DOHH2 (cell line): Measurements from ENCODE around the gene TBKBP1.

Source experiments
- H3F3A ChIP-seq: fragments of 200-600 bp; sonication (generic), shearing (Covaris generic); 2 replicates; pipeline ENCODE4 v1.6.0; 2016; ENCODE audit warnings: antibody characterized with exemption, mild to moderate bottlenecking; ENCODE audit not compliant: control insufficient read depth, insufficient read depth
- H3K27ac ChIP-seq: fragments of 200-600 bp; sonication (generic); 2 replicates; pipeline ENCODE4 v1.5.1; 2014; ENCODE audit warnings: low read depth, mild to moderate bottlenecking, low read length, moderate library complexity
- H3K27me3 ChIP-seq: fragments of 200-600 bp; sonication (generic); 2 replicates; pipeline ENCODE4 v1.6.1; 2014; ENCODE audit warnings: mild to moderate bottlenecking, low read length, mixed read lengths; ENCODE audit not compliant: control insufficient read depth
- H3K36me3 ChIP-seq: fragments of 200-600 bp; sonication (generic); 2 replicates; pipeline ENCODE4 v1.6.1; 2014; ENCODE audit warnings: mild to moderate bottlenecking, low read length, moderate library complexity, mixed read lengths; ENCODE audit not compliant: control insufficient read depth
- H3K4me1 ChIP-seq: fragments of 200-600 bp; sonication (generic); 2 replicates; pipeline ENCODE4 v1.6.1; 2014; ENCODE audit warnings: mild to moderate bottlenecking, low read length, mixed read lengths; ENCODE audit not compliant: control insufficient read depth
- H3K4me2 ChIP-seq: fragments of 200-600 bp; sonication (generic); 2 replicates; pipeline ENCODE4 v1.6.0; 2014; ENCODE audit warnings: mild to moderate bottlenecking, low read length, moderate library complexity
- H3K4me3 ChIP-seq: fragments of 200-600 bp; sonication (generic); 2 replicates; pipeline ENCODE4 v1.5.1; 2014; ENCODE audit warnings: mild to moderate bottlenecking, low read length, mixed read lengths
- H3K79me2 ChIP-seq: fragments of 200-600 bp; sonication (generic); 2 replicates; pipeline ENCODE4 v1.6.1; 2014; ENCODE audit warnings: mild to moderate bottlenecking, low read length, mixed read lengths; ENCODE audit not compliant: control insufficient read depth
- H3K9me2 ChIP-seq: fragments of 200-600 bp; sonication (generic); replicated peaks from 2 replicates; pipeline ENCODE4 v1.6.1; 2014; ENCODE audit warnings: mild to moderate bottlenecking, low read length, mixed read lengths; ENCODE audit not compliant: control insufficient read depth
- H3K9me3 ChIP-seq: fragments of 200-600 bp; sonication (generic); 2 replicates; pipeline ENCODE4 v1.6.1; 2014; ENCODE audit warnings: antibody characterized with exemption, low read length, mixed read lengths; ENCODE audit not compliant: control insufficient read depth, insufficient read depth
- H4K20me1 ChIP-seq: fragments of 200-600 bp; sonication (generic); 2 replicates; pipeline ENCODE4 v1.6.0; 2014; ENCODE audit warnings: low read depth, mild to moderate bottlenecking, antibody characterized with exemption, low read length, moderate library complexity; ENCODE audit not compliant: control insufficient read depth, insufficient read depth
- EZH2phosphoT487 ChIP-seq: fragments of 200-600 bp; sonication (generic); IDR thresholded peaks from 2 replicates; pipeline ENCODE4 v1.6.1; 2017; ENCODE audit warnings: borderline replicate concordance, mild to moderate bottlenecking, antibody characterized with exemption, low read length, moderate library complexity, mixed read lengths
- TF ChIP-seq, protein P1 (sequence below): fragments of 200-600 bp; sonication (generic); IDR thresholded peaks from one replicate; pipeline ENCODE4 v1.5.1; 2014; ENCODE audit warnings: antibody characterized with exemption, mild to moderate bottlenecking, low read depth, low read length; ENCODE audit not compliant: poor library complexity, severe bottlenecking

The TBKBP1 gene

DNA sequence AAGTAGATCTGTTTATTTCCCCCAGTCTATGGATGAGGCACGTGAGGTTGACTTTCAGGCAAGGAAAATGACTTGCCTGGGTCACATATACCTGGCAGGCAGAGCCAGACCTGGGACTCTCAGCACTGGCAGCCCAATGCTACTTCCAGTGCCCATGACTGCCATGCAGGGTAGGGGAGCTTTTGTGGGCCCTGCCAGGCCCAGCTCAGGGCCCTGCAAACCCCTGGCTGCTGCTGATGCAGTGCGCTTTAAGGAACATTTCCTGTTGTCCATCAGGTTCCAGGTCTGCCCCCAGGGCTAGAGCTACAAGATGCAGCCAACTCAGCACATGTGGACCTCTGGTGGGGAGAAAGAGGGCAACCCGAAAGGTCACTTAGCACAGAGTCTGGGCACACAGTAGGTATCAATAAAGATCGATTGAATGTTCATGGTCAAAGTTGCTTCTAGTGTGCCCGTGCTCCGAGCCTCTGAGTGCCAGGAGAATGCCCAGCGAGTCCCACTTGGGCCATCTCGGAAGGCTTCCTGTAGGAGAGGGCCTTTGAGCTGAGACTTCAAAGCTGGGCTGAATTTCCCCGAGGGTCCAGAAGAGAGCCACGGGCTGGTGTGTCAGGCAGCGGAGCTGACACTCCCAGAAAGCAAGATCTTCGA lies 38.6 kb downstream of the TBKBP1 start:
- Histone ChIP-seq H3K27me3 (peaks cover 40% of the 10 kb centered on the region), H3K4me1 (peaks cover 9% of the 10 kb centered on the region; the same call in 1 of the 2 replicates), H3K36me3 (no peaks in the 10 kb centered on the region), H3K4me3 (no peak overlapping the region), H3K27ac (no peak overlapping the region), H3K9me3 (no peaks in the 10 kb centered on the region), H3K79me2 (no peaks in the 10 kb centered on the region), H3K9me2 (no peaks in the 10 kb centered on the region), H3K4me2 (peak overlapping the region; percentile 59), H4K20me1 (no peaks in the 10 kb centered on the region), H3F3A (no peaks in the 10 kb centered on the region)
- TF ChIP-seq EZH2phosphoT487 = no peak
- TF ChIP-seq, protein P1, sequence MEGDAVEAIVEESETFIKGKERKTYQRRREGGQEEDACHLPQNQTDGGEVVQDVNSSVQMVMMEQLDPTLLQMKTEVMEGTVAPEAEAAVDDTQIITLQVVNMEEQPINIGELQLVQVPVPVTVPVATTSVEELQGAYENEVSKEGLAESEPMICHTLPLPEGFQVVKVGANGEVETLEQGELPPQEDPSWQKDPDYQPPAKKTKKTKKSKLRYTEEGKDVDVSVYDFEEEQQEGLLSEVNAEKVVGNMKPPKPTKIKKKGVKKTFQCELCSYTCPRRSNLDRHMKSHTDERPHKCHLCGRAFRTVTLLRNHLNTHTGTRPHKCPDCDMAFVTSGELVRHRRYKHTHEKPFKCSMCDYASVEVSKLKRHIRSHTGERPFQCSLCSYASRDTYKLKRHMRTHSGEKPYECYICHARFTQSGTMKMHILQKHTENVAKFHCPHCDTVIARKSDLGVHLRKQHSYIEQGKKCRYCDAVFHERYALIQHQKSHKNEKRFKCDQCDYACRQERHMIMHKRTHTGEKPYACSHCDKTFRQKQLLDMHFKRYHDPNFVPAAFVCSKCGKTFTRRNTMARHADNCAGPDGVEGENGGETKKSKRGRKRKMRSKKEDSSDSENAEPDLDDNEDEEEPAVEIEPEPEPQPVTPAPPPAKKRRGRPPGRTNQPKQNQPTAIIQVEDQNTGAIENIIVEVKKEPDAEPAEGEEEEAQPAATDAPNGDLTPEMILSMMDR = no peak

DNA sequence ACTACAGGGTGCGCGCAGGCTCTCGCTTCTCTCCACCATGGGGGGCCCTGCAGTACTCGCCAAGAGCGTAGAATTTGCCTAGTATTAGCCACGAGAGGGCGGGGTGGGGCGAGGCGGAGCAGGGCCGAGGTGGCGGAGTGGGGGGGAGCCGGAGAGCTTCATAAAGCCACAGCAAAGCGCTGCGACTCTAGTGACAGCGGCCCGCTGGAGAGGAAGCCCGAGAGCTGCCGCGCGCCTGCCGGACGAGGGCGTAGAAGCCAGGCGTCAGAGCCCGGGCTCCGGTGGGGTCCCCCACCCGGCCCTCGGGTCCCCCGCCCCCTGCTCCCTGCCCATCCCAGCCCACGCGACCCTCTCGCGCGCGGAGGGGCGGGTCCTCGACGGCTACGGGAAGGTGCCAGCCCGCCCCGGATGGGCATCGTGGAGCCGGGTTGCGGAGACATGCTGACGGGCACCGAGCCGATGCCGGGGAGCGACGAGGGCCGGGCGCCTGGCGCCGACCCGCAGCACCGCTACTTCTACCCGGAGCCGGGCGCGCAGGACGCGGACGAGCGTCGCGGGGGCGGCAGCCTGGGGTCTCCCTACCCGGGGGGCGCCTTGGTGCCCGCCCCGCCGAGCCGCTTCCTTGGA lies 39.2 kb downstream of the TBKBP1 start, which contains the start of gene TBX21:
Gene TBX21, plus strand, starts transcription at position 190 of the 627 bp plus-strand sequence. Its CDS starts 219 bp downstream, at position 409.
- Histone ChIP-seq H3K27me3 (peaks cover 40% of the 10 kb centered on the region), H3K4me2 (peak within 1 kb of the TSS; percentile 59), H3K36me3 (no peaks in the 10 kb centered on the region), H3K4me3 (peak within 1 kb of the TSS; percentile 43), H3K9me3 (no peaks in the 10 kb centered on the region), H3K79me2 (no peaks in the 10 kb centered on the region), H3K27ac (no peak within 1 kb of the TSS), H3F3A (no peaks in the 10 kb centered on the region), H4K20me1 (no peaks in the 10 kb centered on the region), H3K4me1 (peaks cover 9% of the 10 kb centered on the region; the same call in 1 of the 2 replicates), H3K9me2 (no peaks in the 10 kb centered on the region)
- peak; percentile 88; the same call in 1 of the 2 replicates for TF ChIP-seq EZH2phosphoT487
- TF ChIP-seq, protein P1 = peak; percentile 39

DNA sequence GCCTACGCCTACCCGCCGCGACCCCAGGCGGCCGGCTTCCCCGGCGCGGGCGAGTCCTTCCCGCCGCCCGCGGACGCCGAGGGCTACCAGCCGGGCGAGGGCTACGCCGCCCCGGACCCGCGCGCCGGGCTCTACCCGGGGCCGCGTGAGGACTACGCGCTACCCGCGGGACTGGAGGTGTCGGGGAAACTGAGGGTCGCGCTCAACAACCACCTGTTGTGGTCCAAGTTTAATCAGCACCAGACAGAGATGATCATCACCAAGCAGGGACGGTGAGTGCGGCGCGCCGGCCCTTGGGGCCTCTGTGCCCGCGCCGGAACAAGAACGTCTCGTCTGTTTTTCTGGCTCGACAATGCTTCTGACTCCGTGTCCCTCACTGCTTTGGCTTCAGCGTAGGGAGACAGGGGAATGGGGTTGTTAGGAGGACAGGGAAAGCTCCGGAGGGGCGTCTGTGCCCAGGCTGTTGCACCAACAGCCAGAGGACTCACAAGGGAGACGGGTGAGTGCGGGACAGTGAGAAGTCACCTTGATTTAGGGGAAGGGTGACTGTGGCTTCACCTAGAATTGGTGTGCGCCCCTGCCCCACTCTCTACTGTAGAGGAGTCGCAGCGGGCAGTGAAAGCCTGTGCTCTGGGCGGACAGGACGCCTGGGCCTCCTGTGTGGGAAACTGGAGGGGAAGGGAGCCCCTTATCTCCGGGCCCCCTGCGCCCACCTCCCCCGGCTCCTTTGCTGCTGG lies 39.9 kb downstream of the TBKBP1 start:
- Histone ChIP-seq H4K20me1 (no peaks in the 10 kb centered on the region), H3K27me3 (peaks cover 40% of the 10 kb centered on the region), H3K27ac (no peak overlapping the region), H3K4me3 (peak overlapping the region; percentile 43; the same call in 1 of the 2 replicates), H3K9me3 (no peaks in the 10 kb centered on the region), H3K9me2 (no peaks in the 10 kb centered on the region), H3K36me3 (no peaks in the 10 kb centered on the region), H3K4me2 (peak overlapping the region; percentile 59), H3K79me2 (no peaks in the 10 kb centered on the region), H3K4me1 (peaks cover 9% of the 10 kb centered on the region; the same call in 1 of the 2 replicates), H3F3A (no peaks in the 10 kb centered on the region)
- TF ChIP-seq EZH2phosphoT487 = peak; percentile 83; the same call in 1 of the 2 replicates
- TF ChIP-seq, protein P1 = no peak
